NCI-H446 (cell line): Measurements from ENCODE around the gene IRF4.

Experiments
- DNase-seq, 2 experiments: peaks; one replicate each; lab custom pipeline; 2025; lab: John Stamatoyannopoulos, UW

Gene IRF4

GRCh38 chr6:353642-354614 is 37.6 kb upstream of the IRF4 start:
- no peak for DNase-seq

- no peak for DNase-seq
Measured at GRCh38 chr6:354631-355280, 36.8 kb upstream of the IRF4 start.

GRCh38 chr6:355373-356208 is 36.0 kb upstream of the IRF4 start:
- DNase-seq, result no peak

- DNase-seq, result no peak
Measured at GRCh38 chr6:356828-357251, 34.7 kb upstream of the IRF4 start.

- DNase-seq, result no peak
Measured at GRCh38 chr6:357261-357790, 34.2 kb upstream of the IRF4 start.

- DNase-seq, result no peak
Measured at GRCh38 chr6:357791-358341, 33.7 kb upstream of the IRF4 start.

GRCh38 chr6:358432-358831 is 33.1 kb upstream of the IRF4 start:
- no peak for DNase-seq

- no peak for DNase-seq
Measured at GRCh38 chr6:358847-359246, 32.7 kb upstream of the IRF4 start.

- no peak for DNase-seq
Measured at GRCh38 chr6:359261-360035, 32.1 kb upstream of the IRF4 start.

GRCh38 chr6:360349-360748 is 31.2 kb upstream of the IRF4 start:
- DNase-seq, result no peak

GRCh38 chr6:360764-361373 is 30.7 kb upstream of the IRF4 start:
- no peak for DNase-seq

- DNase-seq, result no peak
Measured at GRCh38 chr6:361411-362132, 30.0 kb upstream of the IRF4 start.

GRCh38 chr6:362231-362923 is 29.2 kb upstream of the IRF4 start:
- no peak for DNase-seq

- no peak for DNase-seq
Measured at GRCh38 chr6:362924-363249, 28.7 kb upstream of the IRF4 start.

GRCh38 chr6:363291-363690 is 28.3 kb upstream of the IRF4 start:
- no peak for DNase-seq

GRCh38 chr6:363909-364308 is 27.6 kb upstream of the IRF4 start:
- no peak for DNase-seq

- DNase-seq, result no peak
Measured at GRCh38 chr6:364609-365540, 26.7 kb upstream of the IRF4 start.

- no peak for DNase-seq
Measured at GRCh38 chr6:365835-366234, 25.7 kb upstream of the IRF4 start.
